DMS 273 treated with DMSO at 0.1 percent for 48 hours (cell line): ENCODE results near the gene ZFAND6.

Source experiments
- DNase-seq: peaks from one replicate; lab custom pipeline; 2025; lab: John Stamatoyannopoulos, UW

Gene ZFAND6

DNA sequence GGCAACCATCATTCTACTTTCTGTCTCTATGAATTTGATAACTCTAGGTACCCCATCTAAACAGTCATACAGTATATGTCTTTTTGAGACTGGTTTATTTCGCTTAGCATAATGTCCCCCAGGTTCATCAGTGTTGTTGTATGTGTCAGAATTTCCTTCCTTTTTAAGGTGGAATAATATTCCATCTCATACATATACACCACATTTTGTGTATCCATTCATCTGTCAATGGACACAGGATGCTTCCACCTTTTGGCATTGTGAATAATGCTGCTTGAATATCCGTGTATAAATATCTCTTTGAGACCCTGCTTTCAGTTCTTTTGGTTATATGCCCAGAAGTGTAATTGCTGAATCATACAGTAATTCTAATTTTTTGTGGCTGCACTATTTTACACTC lies 10.4 kb upstream of the ZFAND6 start:
- no peak for DNase-seq

- no peak for DNase-seq
Observed at GRCh38 chr15:80052597-80053304, 6.7 kb upstream of the ZFAND6 start.

DNA sequence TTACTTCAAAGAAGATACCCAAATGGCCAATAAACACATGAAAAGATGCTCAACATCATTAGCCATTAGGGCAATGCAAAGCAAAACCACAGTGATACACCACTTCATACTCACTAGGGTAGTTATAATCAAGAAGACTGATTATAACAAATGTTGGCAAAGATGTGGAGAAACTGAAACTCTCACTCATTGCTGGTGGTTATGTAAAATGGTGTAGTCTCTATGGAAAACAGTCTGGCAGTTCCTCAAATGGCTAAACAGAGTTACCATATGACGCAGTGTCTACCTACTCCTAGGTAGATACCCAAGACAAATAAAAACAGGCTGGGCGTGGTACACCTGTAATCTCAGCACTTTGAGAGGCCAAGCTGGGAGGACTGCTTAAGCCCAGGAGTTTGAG lies 3.5 kb upstream of the ZFAND6 start:
- DNase-seq: no peak

GRCh38 chr15:80058044-80058443 lies 1.4 kb upstream of the ZFAND6 start:
- no peak for DNase-seq

- DNase-seq: peak; percentile 19
Observed at GRCh38 chr15:80059786-80060355, 395 bp downstream of the ZFAND6 start.

- DNase-seq: no peak
Observed at GRCh38 chr15:80060356-80061006, 1.0 kb downstream of the ZFAND6 start.

GRCh38 chr15:80061582-80061981 lies 2.1 kb downstream of the ZFAND6 start:
- DNase-seq: no peak

GRCh38 chr15:80066912-80067311 lies 7.4 kb downstream of the ZFAND6 start:
- no peak for DNase-seq

DNA sequence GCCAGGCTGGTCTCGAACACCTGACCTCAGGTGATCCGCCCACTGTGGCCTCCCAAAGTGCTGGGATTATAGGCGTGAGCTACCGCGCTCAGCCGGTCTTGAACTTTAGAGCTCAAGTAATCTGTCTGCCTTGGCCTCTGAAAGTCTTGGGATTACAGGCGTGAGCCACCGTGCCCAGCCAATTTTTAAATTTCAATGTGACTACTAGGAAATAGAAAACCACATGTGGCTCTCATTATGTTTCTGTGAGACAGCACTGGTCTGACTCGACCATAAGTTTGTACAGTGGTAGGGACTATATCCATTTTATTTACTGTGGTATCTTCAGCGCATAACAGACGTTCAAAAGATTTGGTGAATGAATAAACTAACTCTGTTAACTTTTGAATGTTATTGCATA lies 9.1 kb downstream of the ZFAND6 start:
- DNase-seq: no peak

DNA sequence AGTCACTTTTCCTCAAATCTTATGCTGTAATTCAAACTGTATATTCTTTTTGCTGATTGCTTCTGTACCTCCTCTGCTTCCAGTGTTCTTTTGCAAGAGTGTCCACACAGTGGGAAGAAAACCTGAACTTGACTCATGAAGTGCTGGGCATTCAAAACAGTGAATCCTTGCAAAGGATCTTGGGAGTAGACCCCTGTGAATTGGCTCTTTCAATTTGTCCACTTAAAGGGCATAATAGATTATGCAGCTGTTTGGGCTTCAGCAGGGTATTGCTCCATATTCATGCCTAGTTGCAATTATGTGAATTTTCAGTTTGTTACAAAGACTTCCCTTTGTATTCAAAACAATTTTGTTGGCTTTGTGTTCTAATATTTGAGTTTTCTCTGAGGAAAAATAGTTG lies 11.4 kb downstream of the ZFAND6 start:
- no peak for DNase-seq

GRCh38 chr15:80071652-80072051 lies 12.2 kb downstream of the ZFAND6 start:
- DNase-seq: no peak

GRCh38 chr15:80072285-80072994 lies 13.0 kb downstream of the ZFAND6 start:
- peak; percentile 86 for DNase-seq

DNA sequence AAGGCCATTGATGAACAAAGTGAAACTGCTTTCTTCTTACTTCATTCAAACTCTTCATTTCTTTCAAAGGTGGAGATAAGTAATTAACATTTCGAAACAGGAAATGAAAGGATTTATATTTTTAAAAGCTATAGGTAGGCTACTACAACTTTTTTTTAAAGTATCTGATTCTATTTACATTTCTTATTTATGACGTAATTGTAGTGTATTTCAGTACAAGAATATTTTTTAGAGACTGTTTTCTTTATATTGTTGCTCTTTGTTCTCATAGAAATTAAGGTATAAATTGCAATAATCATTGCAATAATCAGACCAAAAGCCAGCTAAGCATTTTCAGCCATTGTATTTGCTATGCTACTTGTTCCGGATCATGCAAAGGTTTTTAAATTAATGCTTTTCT lies 13.7 kb downstream of the ZFAND6 start:
- DNase-seq: no peak

- DNase-seq: no peak
Observed at GRCh38 chr15:80076321-80077318, 17.1 kb downstream of the ZFAND6 start.

- no peak for DNase-seq
Observed at GRCh38 chr15:80081390-80081789, 21.9 kb downstream of the ZFAND6 start.

- DNase-seq: no peak
Observed at GRCh38 chr15:80087104-80087503, 27.6 kb downstream of the ZFAND6 start.

DNA sequence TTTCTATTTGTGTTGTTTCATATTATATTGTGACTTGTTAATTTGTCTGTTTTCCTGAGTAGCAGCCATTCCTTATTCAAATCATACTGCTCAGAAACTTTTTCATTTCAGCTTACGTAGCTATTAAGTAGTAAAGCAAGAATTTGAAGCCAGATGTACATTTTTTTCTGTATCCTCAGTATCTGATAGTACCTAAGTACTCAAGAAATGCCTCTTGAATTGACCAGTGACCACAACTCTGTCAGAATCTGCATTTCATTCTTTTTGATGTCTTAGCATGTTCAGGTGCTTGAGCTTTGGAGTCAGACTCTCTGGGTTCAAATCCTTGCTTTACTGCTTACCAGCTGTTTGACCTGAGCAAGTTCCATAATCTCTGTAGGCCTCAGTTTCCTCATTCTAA lies 30.6 kb downstream of the ZFAND6 start:
- DNase-seq: no peak

DNA sequence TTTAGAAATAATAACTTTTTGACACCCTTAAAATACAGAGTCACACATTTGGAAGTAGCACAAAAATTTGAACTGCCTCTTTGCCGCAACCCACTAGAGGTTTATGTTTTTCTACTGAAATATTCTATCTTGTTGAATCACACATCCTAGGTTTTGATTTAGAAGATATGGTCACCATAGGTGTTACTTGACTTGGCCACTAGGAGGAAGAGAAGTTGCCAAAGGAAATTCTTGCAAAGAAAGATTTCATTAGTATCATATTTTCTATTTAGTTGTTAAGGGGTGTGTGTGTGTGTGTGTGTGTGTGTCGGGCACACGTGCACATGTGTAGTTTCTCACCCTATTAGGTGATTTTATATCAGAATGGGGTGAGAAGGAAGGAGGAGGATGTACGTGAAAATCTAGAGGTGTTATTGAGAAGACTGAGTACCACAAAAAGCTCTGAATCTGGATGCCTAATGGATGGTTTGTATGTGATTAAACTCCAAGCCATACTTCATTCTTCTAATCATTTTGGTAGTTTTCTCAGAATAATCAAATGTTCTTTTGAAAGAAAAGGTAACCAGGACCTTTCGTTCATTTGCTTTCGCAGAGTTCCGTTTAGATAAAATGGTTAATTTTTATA lies 31.5 kb downstream of the ZFAND6 start:
- DNase-seq: no peak

DNA sequence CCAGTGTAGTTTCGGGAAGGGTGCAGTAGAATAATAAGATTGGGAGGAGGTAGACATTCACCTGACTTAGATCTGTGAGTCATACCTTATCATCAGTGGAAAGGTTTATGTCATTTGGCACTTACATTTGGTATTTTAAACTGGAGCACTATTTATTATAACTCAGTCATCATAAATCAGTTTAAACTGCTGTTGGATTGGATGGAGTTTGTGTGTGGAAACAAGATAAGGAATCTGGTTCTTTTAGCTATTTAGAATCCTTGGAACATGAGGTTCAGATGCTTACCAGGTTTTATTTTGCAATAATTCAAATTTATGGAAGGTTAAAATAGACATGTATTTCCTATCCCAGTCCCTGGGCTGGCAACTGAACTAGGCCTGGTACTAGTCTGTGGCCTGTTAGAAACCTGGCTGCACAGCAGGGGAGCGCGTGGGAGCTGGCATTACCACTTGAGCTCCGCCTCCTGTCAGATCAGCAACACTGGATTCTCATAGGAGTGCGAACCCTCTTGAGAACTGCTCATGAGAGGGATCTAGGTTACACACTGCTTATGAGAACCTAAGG lies 34.5 kb downstream of the ZFAND6 start:
- no peak for DNase-seq

DNA sequence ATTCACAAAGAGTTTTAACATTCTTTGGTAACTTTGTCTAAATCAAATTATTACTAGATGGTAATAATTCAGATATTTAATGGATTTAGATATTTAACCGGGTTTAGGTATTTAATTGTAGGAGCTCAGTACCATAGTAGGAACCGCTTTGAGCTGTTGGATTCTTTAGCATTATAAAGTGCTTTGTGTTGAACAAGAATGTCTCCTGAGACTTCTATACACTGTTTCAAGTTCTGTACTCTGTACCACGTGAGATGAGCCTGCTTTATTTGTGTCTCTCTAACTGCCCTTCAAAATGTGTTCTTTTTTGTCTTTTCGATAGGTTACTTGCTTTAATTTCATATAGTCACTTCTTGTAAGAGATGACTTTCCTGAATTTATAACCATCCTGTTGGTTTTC lies 36.0 kb downstream of the ZFAND6 start:
- DNase-seq: no peak

DNA sequence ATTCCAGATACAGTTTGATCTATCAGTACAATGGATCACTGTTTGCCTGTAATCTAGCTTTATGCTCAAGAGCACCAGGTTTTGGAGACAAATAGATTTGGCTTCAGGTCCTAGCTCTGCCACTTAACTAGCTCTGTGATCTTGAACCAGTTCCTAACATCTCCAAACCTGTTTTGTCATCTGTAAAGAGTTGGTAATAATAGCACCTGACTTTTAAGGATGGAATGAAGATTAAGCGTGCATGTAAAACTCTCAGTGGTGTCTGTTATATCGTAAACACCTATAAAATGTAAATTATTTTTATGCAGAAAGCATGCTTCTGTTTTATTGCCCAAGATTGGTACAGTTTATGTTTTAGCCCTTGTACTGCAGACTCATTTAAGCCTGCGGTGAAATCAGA lies 36.5 kb downstream of the ZFAND6 start:
- no peak for DNase-seq
